SJCRH30 (cell line): ENCODE results near the gene SMAP2. TPM values are rescaled to one million over a fixed set of nuclear protein-coding genes. Genes with fewer than 3 reads are reported as not detected.
"Not testable (repeated sequence)": the region's sequence is repeated elsewhere in the genome, so short reads cannot be mapped to it uniquely, and the experiment has no call there.

Experiments
- DNase-seq, 2 experiments: peaks; one replicate each; pipeline ENCODE4 v3.0.0-alpha.2; 2015 to 2020
- H3K27ac ChIP-seq: fragments of 250-450 bp; sonication (Bioruptor Pico); 2 replicates; pipeline ENCODE4 v1.5.1; 2020; ENCODE audit warnings: mild to moderate bottlenecking, moderate library complexity
- H3K27me3 ChIP-seq: fragments of 250-450 bp; sonication (Bioruptor Pico); 2 replicates; pipeline ENCODE4 v1.5.1; 2020; ENCODE audit warnings: mild to moderate bottlenecking, moderate library complexity
- H3K36me3 ChIP-seq: fragments of 250-450 bp; sonication (Bioruptor Pico); 2 replicates; pipeline ENCODE4 v1.5.1; 2020; ENCODE audit warnings: mild to moderate bottlenecking, moderate library complexity
- H3K4me1 ChIP-seq: fragments of 250-450 bp; sonication (Bioruptor Pico); 2 replicates; pipeline ENCODE4 v1.5.1; 2020; ENCODE audit warnings: mild to moderate bottlenecking, moderate library complexity
- H3K4me3 ChIP-seq: fragments of 250-450 bp; sonication (Bioruptor Pico); 2 replicates; pipeline ENCODE4 v1.5.1; 2020; ENCODE audit warnings: mild to moderate bottlenecking, moderate library complexity
- H3K9me3 ChIP-seq: fragments of 250-450 bp; sonication (Bioruptor Pico); replicated peaks from 2 replicates; pipeline ENCODE4 v1.5.1; 2020; ENCODE audit warnings: mild to moderate bottlenecking, moderate library complexity
- total RNA-seq: library from RNA; depleted of rRNA; stranded (reverse); fragments of >200 nt; shearing (Covaris generic); gene quantifications from 2 replicates; pipeline ENCODE4 v1.2.3, GENCODE V29; 2014; rRNA removed

The SMAP2 gene
- total RNA-seq: 15.0 and 16.0 TPM in 2 replicates

GRCh38 chr1:40373323-40374283 is at the start of gene SMAP2:
Gene SMAP2 (plus strand): TSS chr1:40373727. CDS start chr1:40374121, 394 bp downstream.
- peak within 1 kb of the TSS; percentile 72 for H3K4me3 ChIP-seq
- H3K36me3 ChIP-seq: no peaks in the 10 kb centered on the region
- peaks cover 9% of the 10 kb centered on the region for H3K4me1 ChIP-seq
- no peaks in the 10 kb centered on the region for H3K9me3 ChIP-seq
- DNase-seq: peak; percentile 97 to 98
- H3K27ac ChIP-seq: no peak within 1 kb of the TSS
- H3K27me3 ChIP-seq: no peaks in the 10 kb centered on the region

GRCh38 chr1:40331403-40331802 is 42.1 kb upstream of the SMAP2 start:
- not testable (repeated sequence) for H3K27ac ChIP-seq, H3K4me3 ChIP-seq, H3K27me3 ChIP-seq, H3K36me3 ChIP-seq, DNase-seq, H3K9me3 ChIP-seq, H3K4me1 ChIP-seq

- Histone ChIP-seq H3K4me3 (no peak overlapping the region), H3K9me3 (no peaks in the 10 kb centered on the region), H3K4me1 (no peaks in the 10 kb centered on the region), H3K27me3 (no peaks in the 10 kb centered on the region), H3K36me3 (no peaks in the 10 kb centered on the region), H3K27ac (no peak overlapping the region)
- no peak for DNase-seq
Measured at GRCh38 chr1:40332695-40333094, 40.8 kb upstream of the SMAP2 start.

- H3K4me1 ChIP-seq: no peaks in the 10 kb centered on the region
- no peaks in the 10 kb centered on the region for H3K27me3 ChIP-seq
- no peak overlapping the region for H3K27ac ChIP-seq
- no peak for DNase-seq
- H3K9me3 ChIP-seq: peaks cover 5% of the 10 kb centered on the region; the same call in 1 of the 2 replicates
- H3K4me3 ChIP-seq: no peak overlapping the region
- H3K36me3 ChIP-seq: no peaks in the 10 kb centered on the region
Measured at GRCh38 chr1:40337443-40337842, 36.1 kb upstream of the SMAP2 start.

DNA sequence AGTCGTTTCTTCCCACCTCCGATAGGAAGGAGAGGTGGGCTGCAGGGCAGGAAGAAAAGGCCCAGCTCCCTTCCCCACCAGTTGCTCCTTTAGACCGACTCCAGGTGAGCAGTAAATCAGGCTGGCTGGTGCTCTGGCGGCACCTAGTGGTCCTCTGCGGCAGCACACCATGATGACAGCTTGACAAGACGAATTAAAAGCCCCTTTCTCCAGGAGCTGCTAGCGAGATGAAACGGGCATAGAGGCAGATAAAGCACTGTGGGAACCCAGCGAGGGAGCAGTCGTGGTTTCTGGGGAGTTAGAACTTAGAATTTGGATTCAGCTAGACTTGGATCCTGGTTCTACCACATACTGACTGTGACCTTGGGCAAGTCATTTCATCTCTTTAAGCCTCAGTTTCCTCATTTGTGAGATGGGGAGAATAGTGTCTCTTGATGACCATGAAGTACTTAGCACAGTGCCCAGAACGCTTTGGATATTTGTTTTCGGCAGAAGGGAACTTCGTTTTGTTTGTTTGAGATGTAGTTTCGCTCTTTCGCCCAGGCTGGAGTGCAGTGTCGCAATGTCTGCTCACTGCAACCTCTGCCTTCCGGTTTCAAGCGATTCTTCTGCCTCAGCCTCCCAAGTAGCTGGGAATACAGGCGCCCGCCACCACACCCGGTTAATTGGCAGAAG is 34.6 kb upstream of the SMAP2 start:
- H3K4me3 ChIP-seq: no peak overlapping the region
- no peaks in the 10 kb centered on the region for H3K4me1 ChIP-seq
- peaks cover 5% of the 10 kb centered on the region; the same call in 1 of the 2 replicates for H3K9me3 ChIP-seq
- H3K27ac ChIP-seq: no peak overlapping the region
- no peaks in the 10 kb centered on the region for H3K36me3 ChIP-seq
- no peaks in the 10 kb centered on the region for H3K27me3 ChIP-seq
- DNase-seq: peak; percentile 76 to 91

- peaks cover 5% of the 10 kb centered on the region; the same call in 1 of the 2 replicates for H3K9me3 ChIP-seq
- no peak for DNase-seq
- no peak overlapping the region for H3K27ac ChIP-seq
- H3K27me3 ChIP-seq: peaks cover 4% of the 10 kb centered on the region; the same call in 1 of the 2 replicates
- no peak overlapping the region for H3K4me3 ChIP-seq
- H3K36me3 ChIP-seq: no peaks in the 10 kb centered on the region
- no peaks in the 10 kb centered on the region for H3K4me1 ChIP-seq
Measured at GRCh38 chr1:40339420-40340323, 33.9 kb upstream of the SMAP2 start.

DNA sequence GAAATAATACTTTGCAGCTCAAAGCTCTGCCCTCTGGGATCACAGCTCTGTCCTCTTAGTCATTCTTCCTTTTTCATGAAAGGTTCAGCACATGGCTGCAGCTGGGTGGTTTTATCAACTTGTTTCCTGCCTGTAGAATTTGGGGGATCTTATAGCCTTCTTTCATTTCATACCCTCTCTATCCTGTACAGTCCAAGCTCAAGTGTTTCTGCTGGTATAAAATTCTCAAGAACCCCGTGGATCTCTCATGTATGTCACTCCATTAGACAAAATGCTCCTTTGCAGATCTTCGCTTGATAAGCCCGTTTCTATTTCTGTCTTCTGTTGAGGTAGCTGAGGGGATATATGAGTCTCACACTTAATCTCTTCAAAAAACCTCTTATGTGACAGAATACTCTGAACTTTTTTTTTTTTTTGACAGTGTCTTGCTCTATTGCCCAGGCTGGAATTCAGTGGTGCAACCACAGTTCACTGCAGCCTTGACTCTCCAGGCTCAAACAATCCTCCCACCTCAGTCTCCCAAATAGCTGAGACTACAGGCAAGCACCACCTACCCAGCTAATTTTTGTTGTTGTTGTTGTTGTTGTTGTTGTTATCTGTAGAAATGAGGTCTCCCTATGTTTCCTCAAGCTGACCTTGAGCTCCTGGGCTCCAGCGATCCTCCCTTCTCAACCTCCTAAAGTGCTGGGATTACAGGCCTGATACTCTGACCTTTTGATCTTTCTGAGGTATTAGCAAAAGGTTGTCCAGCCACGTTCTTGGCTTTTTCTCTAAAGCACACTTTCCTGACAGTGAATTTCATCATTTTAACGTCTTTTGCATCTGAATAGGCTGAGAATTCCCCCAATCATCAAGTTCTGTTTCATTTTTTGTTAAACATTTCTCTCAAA is 31.8 kb upstream of the SMAP2 start:
- no peak for DNase-seq
- H3K36me3 ChIP-seq: no peaks in the 10 kb centered on the region

GRCh38 chr1:40342381-40342717 is 31.2 kb upstream of the SMAP2 start:
- not testable (repeated sequence) for H3K27me3 ChIP-seq, H3K4me3 ChIP-seq, H3K27ac ChIP-seq, H3K36me3 ChIP-seq, DNase-seq, H3K4me1 ChIP-seq, H3K9me3 ChIP-seq

More for the DNA sequence above, 31.8 kb upstream of the SMAP2 start:
- no peak overlapping the region for H3K4me3 ChIP-seq
- no peak overlapping the region for H3K27ac ChIP-seq
- no peaks in the 10 kb centered on the region for H3K4me1 ChIP-seq
- peaks cover 4% of the 10 kb centered on the region; the same call in 1 of the 2 replicates for H3K27me3 ChIP-seq
- H3K9me3 ChIP-seq: peaks cover 5% of the 10 kb centered on the region; the same call in 1 of the 2 replicates

DNA sequence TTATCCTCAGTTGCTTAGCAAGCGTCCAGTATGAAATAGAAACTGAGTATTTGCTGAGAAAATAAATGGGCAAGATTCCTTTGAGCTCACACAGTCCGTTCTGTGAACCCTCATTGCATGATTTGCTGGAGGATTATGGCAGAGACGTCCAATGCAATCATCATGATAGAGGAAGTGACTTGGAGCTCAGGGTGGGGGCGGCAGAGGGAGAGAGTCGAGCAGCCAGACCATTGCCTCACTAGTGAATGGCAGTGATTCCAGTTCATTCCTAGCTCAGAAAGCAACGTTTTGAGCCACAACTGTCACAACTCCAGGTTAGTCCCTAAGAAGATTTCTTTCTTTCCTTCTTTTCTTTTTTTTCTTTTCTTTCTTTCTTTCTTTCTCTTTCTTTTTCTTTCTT is 28.9 kb upstream of the SMAP2 start:
- Histone ChIP-seq H3K9me3 (peaks cover 5% of the 10 kb centered on the region; the same call in 1 of the 2 replicates), H3K36me3 (no peaks in the 10 kb centered on the region), H3K27ac (no peak overlapping the region), H3K4me3 (no peak overlapping the region), H3K4me1 (no peaks in the 10 kb centered on the region), H3K27me3 (peaks cover 4% of the 10 kb centered on the region; the same call in 1 of the 2 replicates)
- no peak for DNase-seq

GRCh38 chr1:40350391-40350790 is 23.1 kb upstream of the SMAP2 start:
- no peaks in the 10 kb centered on the region for H3K9me3 ChIP-seq
- no peaks in the 10 kb centered on the region for H3K4me1 ChIP-seq
- H3K36me3 ChIP-seq: no peaks in the 10 kb centered on the region
- H3K27me3 ChIP-seq: no peaks in the 10 kb centered on the region
- no peak overlapping the region for H3K4me3 ChIP-seq
- H3K27ac ChIP-seq: no peak overlapping the region
- DNase-seq: no peak

GRCh38 chr1:40351124-40351523 is 22.4 kb upstream of the SMAP2 start:
- H3K4me1 ChIP-seq: no peaks in the 10 kb centered on the region
- DNase-seq: no peak
- H3K27me3 ChIP-seq: no peaks in the 10 kb centered on the region
- H3K27ac ChIP-seq: no peak overlapping the region
- no peak overlapping the region for H3K4me3 ChIP-seq
- H3K9me3 ChIP-seq: no peaks in the 10 kb centered on the region
- no peaks in the 10 kb centered on the region for H3K36me3 ChIP-seq

- H3K27me3 ChIP-seq: no peaks in the 10 kb centered on the region
Measured at GRCh38 chr1:40352126-40352525, 21.4 kb upstream of the SMAP2 start.

GRCh38 chr1:40353082-40353481 is 20.4 kb upstream of the SMAP2 start:
- no peaks in the 10 kb centered on the region for H3K36me3 ChIP-seq
- no peaks in the 10 kb centered on the region for H3K9me3 ChIP-seq
- H3K27ac ChIP-seq: no peak overlapping the region
- no peaks in the 10 kb centered on the region for H3K4me1 ChIP-seq
- H3K27me3 ChIP-seq: no peaks in the 10 kb centered on the region
- no peak for DNase-seq
- H3K4me3 ChIP-seq: no peak overlapping the region

More at GRCh38 chr1:40352126-40352525, 21.4 kb upstream of the SMAP2 start:
- Histone ChIP-seq H3K36me3 (no peaks in the 10 kb centered on the region), H3K27ac (no peak overlapping the region), H3K4me1 (no peaks in the 10 kb centered on the region), H3K9me3 (no peaks in the 10 kb centered on the region), H3K4me3 (no peak overlapping the region)
- no peak for DNase-seq
